ENCODE data around the gene TRAPPC11. TPM values are rescaled to one million over a fixed set of nuclear protein-coding genes. Genes with fewer than 3 reads are reported as not detected.
A peak's percentile ranks its signal among the peaks of the same experiment; 100 is the strongest.

TRAPPC11 gene
- total RNA-seq, 1 donor from 2014 or later = 33.5 TPM

GRCh38 chr4:183657564-183657963 is 1.5 kb upstream of the TRAPPC11 start:
- Mint-ChIP-seq H3K27me3 (ENCODE audit: unreplicated experiment) (peaks cover 2% of the 10 kb centered on the region), H3K4me1 (ENCODE audit: unreplicated experiment) (peaks cover 15% of the 10 kb centered on the region), H3K36me3 (ENCODE audit: low read depth, unreplicated experiment) (peaks cover 15% of the 10 kb centered on the region), H3K9me3 (ENCODE audit: unreplicated experiment) (no peaks in the 10 kb centered on the region), H3K27ac (ENCODE audit: unreplicated experiment) (no peak overlapping the region), H3K4me3 (ENCODE audit: unreplicated experiment) (peak overlapping the region; percentile 94)
- no peak for DNase-seq (ENCODE audit: low spot score)
- no peak for TF ChIP-seq CTCF (IDR thresholded peaks at IDR 0.05; ENCODE audit: unreplicated experiment)

GRCh38 chr4:183658362-183659028 is 598 bp upstream of the TRAPPC11 start:
- peak overlapping the region; percentile 72 for H3K27ac Mint-ChIP-seq (ENCODE audit: unreplicated experiment)
- H3K27me3 Mint-ChIP-seq (ENCODE audit: unreplicated experiment) = peaks cover 2% of the 10 kb centered on the region
- peak overlapping the region; percentile 94 for H3K4me3 Mint-ChIP-seq (ENCODE audit: unreplicated experiment)
- no peaks in the 10 kb centered on the region for H3K9me3 Mint-ChIP-seq (ENCODE audit: unreplicated experiment)
- no peak for TF ChIP-seq CTCF (IDR thresholded peaks at IDR 0.05; ENCODE audit: unreplicated experiment)
- DNase-seq (ENCODE audit: low spot score) = peak; percentile 31
- peaks cover 8% of the 10 kb centered on the region for H3K36me3 Mint-ChIP-seq (ENCODE audit: low read depth, unreplicated experiment)
- H3K4me1 Mint-ChIP-seq (ENCODE audit: unreplicated experiment) = peaks cover 15% of the 10 kb centered on the region

GRCh38 chr4:183659872-183660242 is 764 bp downstream of the TRAPPC11 start:
- Mint-ChIP-seq H3K4me3 (ENCODE audit: unreplicated experiment) (peak overlapping the region; percentile 89), H3K36me3 (ENCODE audit: low read depth, unreplicated experiment) (peaks cover 3% of the 10 kb centered on the region), H3K4me1 (ENCODE audit: unreplicated experiment) (peaks cover 15% of the 10 kb centered on the region), H3K9me3 (ENCODE audit: unreplicated experiment) (no peaks in the 10 kb centered on the region), H3K27ac (ENCODE audit: unreplicated experiment) (peak overlapping the region; percentile 37), H3K27me3 (ENCODE audit: unreplicated experiment) (peaks cover 2% of the 10 kb centered on the region)
- no peak for DNase-seq (ENCODE audit: low spot score)
- TF ChIP-seq CTCF (IDR thresholded peaks at IDR 0.05; ENCODE audit: unreplicated experiment) = no peak

GRCh38 chr4:183666088-183666487 is 7.0 kb downstream of the TRAPPC11 start:
- H3K4me1 Mint-ChIP-seq (ENCODE audit: unreplicated experiment) = peaks cover 2% of the 10 kb centered on the region
- peaks cover 15% of the 10 kb centered on the region for H3K36me3 Mint-ChIP-seq (ENCODE audit: low read depth, unreplicated experiment)
- TF ChIP-seq CTCF (IDR thresholded peaks at IDR 0.05; ENCODE audit: unreplicated experiment) = no peak
- no peak overlapping the region for H3K27ac Mint-ChIP-seq (ENCODE audit: unreplicated experiment)
- H3K27me3 Mint-ChIP-seq (ENCODE audit: unreplicated experiment) = no peaks in the 10 kb centered on the region
- DNase-seq (ENCODE audit: low spot score) = no peak
- no peaks in the 10 kb centered on the region for H3K9me3 Mint-ChIP-seq (ENCODE audit: unreplicated experiment)
- no peak overlapping the region for H3K4me3 Mint-ChIP-seq (ENCODE audit: unreplicated experiment)

- Mint-ChIP-seq H3K27me3 (ENCODE audit: unreplicated experiment) (peaks cover 2% of the 10 kb centered on the region), H3K4me3 (ENCODE audit: unreplicated experiment) (no peak overlapping the region), H3K4me1 (ENCODE audit: unreplicated experiment) (peaks cover 8% of the 10 kb centered on the region), H3K9me3 (ENCODE audit: unreplicated experiment) (no peaks in the 10 kb centered on the region), H3K27ac (ENCODE audit: unreplicated experiment) (no peak overlapping the region), H3K36me3 (ENCODE audit: low read depth, unreplicated experiment) (peaks cover 15% of the 10 kb centered on the region)
- TF ChIP-seq CTCF (IDR thresholded peaks at IDR 0.05; ENCODE audit: unreplicated experiment) = no peak
- no peak for DNase-seq (ENCODE audit: low spot score)
These were observed 11.2 kb downstream of the TRAPPC11 start for GRCh38 chr4:183670251-183670650.

Measured in endothelial cell (in vitro differentiated cells).